ENCODE measurements around the gene PTHLH.

DNA sequence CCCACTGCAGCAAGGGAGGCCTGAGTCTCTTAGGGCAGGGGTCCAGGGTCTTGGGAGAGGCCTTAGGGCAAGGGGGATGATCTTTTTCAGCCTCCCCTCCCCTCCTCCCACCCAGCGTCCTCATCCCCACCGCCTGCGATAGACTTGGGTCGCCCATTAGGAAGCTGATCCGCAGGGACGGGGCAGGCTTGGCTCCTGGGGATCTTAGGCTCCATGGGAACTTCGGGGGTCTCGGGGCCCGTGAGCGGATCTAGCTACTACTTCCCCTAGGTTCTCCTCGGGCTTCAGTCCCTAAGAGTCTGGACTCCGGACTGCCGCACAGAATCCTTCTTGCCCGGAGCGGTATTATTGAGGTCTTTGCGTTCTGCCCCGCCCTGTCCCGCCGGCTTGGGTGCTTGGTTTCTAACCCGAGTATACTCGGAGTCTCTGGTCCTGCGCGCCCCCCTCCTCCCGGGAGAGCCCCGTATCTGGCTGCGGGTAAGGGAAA is 2.2 kb upstream of the PTHLH start:
- TF ChIP-seq, protein P1, sequence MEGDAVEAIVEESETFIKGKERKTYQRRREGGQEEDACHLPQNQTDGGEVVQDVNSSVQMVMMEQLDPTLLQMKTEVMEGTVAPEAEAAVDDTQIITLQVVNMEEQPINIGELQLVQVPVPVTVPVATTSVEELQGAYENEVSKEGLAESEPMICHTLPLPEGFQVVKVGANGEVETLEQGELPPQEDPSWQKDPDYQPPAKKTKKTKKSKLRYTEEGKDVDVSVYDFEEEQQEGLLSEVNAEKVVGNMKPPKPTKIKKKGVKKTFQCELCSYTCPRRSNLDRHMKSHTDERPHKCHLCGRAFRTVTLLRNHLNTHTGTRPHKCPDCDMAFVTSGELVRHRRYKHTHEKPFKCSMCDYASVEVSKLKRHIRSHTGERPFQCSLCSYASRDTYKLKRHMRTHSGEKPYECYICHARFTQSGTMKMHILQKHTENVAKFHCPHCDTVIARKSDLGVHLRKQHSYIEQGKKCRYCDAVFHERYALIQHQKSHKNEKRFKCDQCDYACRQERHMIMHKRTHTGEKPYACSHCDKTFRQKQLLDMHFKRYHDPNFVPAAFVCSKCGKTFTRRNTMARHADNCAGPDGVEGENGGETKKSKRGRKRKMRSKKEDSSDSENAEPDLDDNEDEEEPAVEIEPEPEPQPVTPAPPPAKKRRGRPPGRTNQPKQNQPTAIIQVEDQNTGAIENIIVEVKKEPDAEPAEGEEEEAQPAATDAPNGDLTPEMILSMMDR (IDR thresholded peaks at IDR 0.05) = no peak
- no peak for TF ChIP-seq POLR2A (IDR thresholded peaks at IDR 0.05)
